HEK293 (cell line): Measurements from ENCODE around the gene NUP153.

Source experiments
- CTCF ChIP-seq: fragments of 450-650 bp; formaldehyde crosslinking; IDR thresholded peaks from 2 replicates; pipeline ENCODE4 v1.5.1; 2016; ENCODE audit warnings: missing biosample characterization, missing genetic modification characterization
- PRDM10 ChIP-seq: fragments of 450-650 bp; formaldehyde crosslinking; IDR thresholded peaks from 2 replicates; pipeline ENCODE4 v1.5.1; 2016; ENCODE audit warnings: missing biosample characterization, missing genetic modification characterization
- ZNF777 ChIP-seq: fragments of 450-650 bp; formaldehyde crosslinking; IDR thresholded peaks from 2 replicates; pipeline ENCODE4 v1.5.1; 2017; ENCODE audit warnings: missing biosample characterization, missing genetic modification characterization, borderline replicate concordance

- TF ChIP-seq ZNF777 (tag by site-specific recombination) (0 out of 2 replicates have a peak, but pooled peaks have one; percentile 48), PRDM10 (tag by site-specific recombination) (peak; percentile 88), CTCF (tag by site-specific recombination) (peak; percentile 86)
Observed at GRCh38 chr6:17705778-17706579, 746 bp downstream of the NUP153 start.
